GM18499 (cell line): Measurements from ENCODE around the gene RDH14.
A peak's percentile ranks its signal among the peaks of the same experiment; 100 is the strongest.

Source experiments
- ATAC-seq: cut with Tn5 transposase; IDR thresholded peaks from one replicate; pipeline ENCODE4 v1.9.1; 2021; ENCODE audit warnings: moderate number of reproducible peaks; ENCODE audit not compliant: insufficient read depth, unreplicated experiment

Gene RDH14

GRCh38 chr2:18560031-18560796 is at the start of gene RDH14:
Gene RDH14, minus strand, starts transcription at chr2:18560653. Its CDS starts 81 bp downstream, at chr2:18560572.
- ATAC-seq, result peak; percentile 96

- no peak for ATAC-seq
Observed at GRCh38 chr2:18610090-18610489, 49.6 kb upstream of the RDH14 start.

- ATAC-seq, result no peak
Observed at GRCh38 chr2:18605115-18605514, 44.7 kb upstream of the RDH14 start.

GRCh38 chr2:18604531-18604885 is 44.1 kb upstream of the RDH14 start:
- no peak for ATAC-seq

DNA sequence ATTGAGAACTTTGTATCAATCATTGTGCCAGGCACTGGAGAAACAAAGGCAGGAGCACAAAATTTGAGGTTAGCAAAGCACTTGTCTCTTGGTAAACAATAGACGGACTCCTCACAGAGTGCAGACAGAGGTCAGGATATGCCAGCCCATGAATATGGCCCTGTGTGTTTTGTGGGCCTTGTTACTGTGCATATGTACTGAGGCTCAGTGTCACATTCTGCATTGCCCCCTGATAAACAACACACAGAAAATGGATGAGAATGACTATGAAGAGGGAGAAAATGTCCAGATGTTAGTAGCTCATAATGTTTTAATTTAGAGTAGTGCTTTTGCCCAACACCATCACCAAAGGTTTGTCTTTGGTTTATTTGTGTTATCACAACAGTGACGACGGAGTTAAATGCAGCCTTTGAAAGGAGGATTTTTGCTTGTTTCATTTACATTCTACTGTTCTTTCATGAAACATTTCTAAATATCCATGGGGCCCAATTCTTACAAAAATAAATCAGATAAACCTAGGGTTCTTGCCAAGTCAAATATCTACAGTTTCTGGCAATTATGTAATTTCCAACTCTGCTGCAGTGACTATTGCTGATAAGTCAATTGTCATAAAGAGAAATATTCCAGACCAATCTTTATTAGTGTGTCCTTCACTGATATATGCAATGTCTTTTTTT is 43.5 kb upstream of the RDH14 start:
- no peak for ATAC-seq

- ATAC-seq, result no peak
Observed at GRCh38 chr2:18602298-18602697, 41.8 kb upstream of the RDH14 start.

- peak; percentile 45 for ATAC-seq
Observed at GRCh38 chr2:18600255-18600613, 39.8 kb upstream of the RDH14 start.

DNA sequence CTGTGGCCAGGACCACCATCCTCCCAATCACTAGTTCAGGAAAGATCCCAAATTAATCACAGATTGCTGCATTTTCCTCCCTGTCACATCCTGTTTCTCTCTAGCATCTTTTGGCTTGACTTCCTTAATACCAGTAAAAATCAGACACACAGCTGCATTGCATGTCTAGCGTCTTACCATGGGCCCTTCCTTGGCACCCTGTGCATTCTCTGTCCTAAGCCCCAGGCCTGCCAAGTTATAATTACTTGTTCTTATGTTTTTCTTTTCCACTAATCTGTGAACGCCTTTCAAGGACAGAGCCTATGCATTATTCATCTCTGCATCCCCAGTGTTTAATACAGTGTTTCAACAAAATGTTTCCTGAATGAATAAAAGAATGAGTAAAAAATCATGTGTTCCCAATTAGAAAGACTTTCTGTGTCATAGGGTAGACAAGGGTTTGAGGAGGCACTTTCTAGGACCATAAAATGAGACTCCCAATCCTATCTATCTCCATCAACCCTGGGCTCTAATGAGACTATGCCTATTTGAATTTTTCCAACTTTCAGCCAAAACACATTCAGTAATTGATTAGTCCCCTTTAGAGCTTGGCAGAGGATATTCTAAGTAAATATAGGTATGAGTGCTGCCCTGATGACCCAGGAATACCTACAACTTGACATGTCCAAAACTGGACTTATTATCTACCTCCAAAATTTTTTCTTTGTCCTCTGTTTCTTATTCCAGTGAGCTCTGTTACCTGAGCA is 39.2 kb upstream of the RDH14 start:
- no peak for ATAC-seq

GRCh38 chr2:18598848-18599484 is 38.5 kb upstream of the RDH14 start:
- ATAC-seq, result no peak

DNA sequence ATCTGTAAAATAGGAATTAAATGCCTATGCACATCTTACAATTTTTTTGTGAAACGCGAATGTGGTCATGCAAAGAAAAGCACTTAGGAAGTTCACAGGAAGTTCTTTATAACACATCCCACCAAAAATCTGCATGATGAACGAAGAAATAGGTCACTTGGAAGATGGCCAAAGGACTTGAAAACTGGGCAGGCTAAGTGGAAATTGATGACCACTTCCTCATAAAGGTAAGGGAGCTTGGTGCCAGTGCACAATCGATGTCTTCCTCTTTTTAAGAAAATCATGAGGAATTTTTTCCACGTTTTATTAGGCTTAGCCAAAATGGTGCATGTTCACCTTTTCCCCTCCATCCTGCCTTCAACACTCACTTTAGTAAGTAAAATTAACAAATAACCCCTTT is 37.2 kb upstream of the RDH14 start:
- no peak for ATAC-seq

GRCh38 chr2:18596993-18597392 is 36.5 kb upstream of the RDH14 start:
- ATAC-seq, result no peak

DNA sequence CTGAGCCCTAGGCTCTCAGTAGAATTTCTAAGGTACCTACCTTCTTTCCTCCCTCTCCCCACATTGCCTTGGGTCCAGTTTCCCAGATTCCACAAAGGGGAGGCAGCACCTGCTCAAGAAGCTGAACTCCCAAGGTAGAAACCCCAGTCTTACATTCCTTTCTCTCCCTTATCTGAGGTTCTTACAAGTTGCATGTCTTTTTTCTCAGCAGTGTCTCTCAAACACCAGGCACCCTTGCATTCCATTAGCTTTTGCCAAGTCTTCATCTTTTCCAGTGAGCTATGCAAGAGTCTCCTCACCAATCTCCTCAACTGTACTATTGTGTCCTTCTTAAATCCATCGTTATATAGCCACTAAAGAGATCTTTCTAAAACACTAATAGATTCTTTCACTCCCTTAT is 33.0 kb upstream of the RDH14 start:
- no peak for ATAC-seq

DNA sequence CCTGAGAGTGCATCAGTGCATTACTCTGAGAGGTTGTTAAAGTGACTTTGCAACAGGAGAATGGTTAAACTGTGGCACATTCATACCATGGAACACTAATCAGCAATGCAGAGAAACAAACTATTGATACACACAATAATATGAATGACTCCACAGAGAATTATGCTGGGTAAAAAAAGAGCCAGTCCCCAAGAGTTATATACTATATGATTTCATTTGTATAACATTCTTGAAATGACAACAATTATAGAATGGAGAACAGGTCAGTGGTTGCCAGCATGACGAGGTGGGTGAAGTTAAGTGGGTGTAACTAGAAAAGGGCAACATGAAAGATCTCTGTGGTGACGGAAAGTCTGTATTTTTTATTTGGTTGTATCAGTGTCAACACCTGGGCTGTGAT is 31.9 kb upstream of the RDH14 start:
- no peak for ATAC-seq

DNA sequence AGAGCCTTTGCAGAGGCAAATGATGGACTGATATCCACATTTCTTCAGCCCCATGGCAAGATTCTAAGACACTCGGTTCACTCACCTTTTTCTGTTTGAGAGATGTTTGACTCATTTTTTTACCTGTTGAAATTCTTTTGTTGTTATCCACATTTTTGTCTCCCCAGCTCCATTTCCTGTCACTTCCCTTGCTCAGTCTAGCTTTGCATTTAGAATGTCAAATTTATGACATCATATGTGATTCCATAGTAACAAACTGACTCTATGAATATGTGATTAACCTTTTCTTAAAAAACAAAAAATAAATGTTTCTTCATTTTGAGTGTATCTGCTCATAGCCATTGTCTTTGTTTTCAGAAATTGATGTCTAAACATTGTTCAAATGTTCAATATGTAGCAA is 28.9 kb upstream of the RDH14 start, which contains the start of gene NT5C1B:
TSS of gene NT5C1B (minus strand) at position 216 of the 400 bp plus-strand sequence. CDS start at position 115, 101 bp downstream.
- ATAC-seq, result no peak

DNA sequence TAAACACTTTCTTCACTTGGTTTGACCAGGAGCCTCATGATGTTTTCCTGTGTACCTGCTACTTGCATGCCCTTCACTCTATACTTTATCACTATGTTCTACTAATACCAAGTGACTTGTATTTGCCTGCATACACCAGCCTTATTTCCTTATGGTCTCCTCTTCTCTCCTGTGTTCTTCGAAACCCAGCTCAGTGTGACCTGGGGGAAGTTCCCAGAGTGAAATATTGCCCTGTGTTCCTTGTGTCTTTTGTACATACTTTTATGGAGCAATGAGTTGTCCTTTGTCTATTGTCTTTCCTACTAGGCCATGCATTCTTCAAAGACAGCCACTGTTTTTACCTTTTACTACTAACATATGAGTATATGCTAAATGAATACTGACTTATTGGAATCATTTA is 28.3 kb upstream of the RDH14 start:
- ATAC-seq, result no peak

DNA sequence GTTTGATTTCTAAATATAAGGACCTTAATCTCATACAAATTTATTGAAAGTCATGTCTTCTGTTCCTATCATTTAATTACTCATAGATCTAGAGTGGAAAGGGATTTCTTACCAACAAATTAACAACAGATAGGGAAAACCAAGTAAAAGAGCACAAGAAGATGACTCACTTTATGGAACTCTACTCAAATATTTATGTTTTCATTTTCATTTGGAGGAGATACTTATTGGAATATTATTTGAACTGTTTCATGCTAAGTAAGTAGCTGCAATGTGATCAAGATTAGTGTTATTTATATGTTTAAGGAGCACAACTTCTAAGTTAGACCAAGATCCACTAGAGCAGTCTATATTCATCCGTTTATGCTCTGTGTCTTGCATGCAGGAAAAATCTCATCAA is 27.6 kb upstream of the RDH14 start:
- no peak for ATAC-seq

DNA sequence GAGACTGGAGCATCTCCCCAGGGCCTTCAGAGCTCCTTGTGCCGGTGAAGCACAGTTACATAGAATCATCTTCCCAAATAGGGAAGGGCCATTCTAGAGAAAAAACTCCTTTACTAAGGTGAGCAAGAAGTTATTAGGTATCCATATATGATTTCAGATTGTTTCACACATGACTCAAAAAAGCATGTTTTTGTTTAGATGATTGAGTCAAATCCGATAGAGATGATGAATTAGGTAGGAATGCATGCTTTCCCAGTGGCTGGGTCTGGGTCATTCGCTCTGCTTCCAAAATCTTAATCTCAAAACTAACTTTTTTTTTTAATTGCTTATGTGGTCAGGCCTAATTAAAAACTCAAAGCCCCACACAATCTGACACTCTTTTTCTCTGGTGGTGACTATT is 25.1 kb upstream of the RDH14 start:
- ATAC-seq, result no peak

GRCh38 chr2:18584608-18584954 is 24.1 kb upstream of the RDH14 start:
- no peak for ATAC-seq

DNA sequence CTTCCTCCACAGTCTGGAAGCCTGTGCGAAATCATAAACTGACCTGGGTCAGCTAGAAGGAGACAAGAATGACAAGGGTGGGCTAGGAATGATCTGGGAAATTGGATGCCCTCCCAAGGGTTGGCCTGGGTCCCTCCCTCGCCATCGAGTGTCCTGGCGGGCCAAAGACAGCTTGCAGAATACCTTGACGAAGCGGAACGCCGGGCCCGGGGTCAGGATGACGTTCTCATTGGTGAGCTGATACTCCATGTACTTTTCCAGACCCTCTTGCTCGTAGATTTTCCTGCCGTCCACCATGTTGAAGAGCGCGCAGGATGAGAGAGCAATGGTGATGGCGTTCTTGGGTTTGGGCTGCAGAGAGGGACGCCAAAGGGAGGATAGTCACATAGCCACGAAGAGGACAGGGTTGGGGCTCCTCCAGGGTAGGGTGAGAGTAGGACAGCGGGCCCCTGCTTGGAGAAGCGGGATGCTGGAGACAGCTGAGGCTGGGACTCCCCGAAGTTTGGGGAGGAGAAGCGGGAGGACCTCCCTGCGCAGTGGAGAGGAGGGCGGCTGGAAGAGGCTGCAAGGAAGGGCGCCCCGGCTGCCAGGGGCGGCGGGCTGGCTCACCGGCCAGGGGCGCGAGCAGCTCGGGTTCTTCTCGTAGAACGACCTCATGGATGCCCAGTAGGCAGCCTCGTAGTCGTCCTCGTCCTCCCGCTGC is 23.6 kb upstream of the RDH14 start:
- no peak for ATAC-seq

GRCh38 chr2:18580606-18581005 is 20.2 kb upstream of the RDH14 start:
- no peak for ATAC-seq
